HG02870 (cell line): Measurements from ENCODE around the gene ZNF274.
A peak's percentile ranks its signal among the peaks of the same experiment; 100 is the strongest.
"Not testable (repeated sequence)": the region's sequence is repeated elsewhere in the genome, so short reads cannot be mapped to it uniquely, and the experiment has no call there.

ENCODE experiments used
- ATAC-seq: cut with Tn5 transposase; IDR thresholded peaks from one replicate; pipeline ENCODE4 v1.9.1; 2021; ENCODE audit warnings: mild to moderate bottlenecking, moderate library complexity; ENCODE audit not compliant: unreplicated experiment

The ZNF274 gene

DNA sequence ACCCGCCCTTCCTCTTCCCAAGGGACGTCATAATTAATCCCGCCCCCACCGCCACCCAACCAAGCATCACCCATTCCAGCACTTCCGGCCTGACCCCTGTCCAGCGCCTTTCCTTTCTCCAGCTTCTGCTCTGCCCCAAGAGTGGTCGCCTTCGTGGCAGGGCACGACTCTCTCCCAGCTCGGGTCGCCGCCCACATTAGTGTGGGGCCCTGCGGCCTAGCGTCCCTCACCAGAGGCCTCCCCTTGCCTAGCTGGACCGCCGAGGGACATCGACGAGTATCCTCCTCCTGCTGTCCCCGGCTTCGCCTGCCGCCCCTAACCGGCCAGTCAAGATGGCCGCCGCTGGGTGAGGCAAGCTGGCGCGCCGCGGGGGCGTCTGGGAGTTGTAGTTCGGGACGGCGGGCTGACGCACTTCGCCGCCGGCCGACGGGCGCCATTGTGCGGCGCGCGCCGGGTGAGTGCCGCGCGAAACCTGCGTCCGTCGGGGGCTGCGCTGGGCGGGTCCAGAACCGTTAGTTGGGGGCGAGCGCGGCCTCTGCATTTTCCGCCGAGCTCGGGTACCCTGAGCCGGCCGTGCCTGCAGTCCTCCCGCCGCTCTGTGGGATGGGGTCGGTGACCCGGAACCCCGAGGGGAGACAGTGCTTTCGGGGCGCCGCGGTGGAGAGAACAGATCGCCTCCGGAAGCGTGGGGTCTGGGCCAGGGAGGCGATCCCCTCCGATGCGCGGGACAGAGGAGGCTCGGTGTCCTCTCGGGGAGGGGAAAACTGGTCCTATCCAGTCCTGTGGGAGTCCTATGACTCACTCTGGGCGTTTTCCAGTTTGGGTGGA, at the start of gene ZNF274:
Gene ZNF274, plus strand, starts transcription at position 73 of the 828 bp plus-strand sequence. CDS start 905 bp downstream, outside the sequence.
- peak; percentile 70 for ATAC-seq

DNA sequence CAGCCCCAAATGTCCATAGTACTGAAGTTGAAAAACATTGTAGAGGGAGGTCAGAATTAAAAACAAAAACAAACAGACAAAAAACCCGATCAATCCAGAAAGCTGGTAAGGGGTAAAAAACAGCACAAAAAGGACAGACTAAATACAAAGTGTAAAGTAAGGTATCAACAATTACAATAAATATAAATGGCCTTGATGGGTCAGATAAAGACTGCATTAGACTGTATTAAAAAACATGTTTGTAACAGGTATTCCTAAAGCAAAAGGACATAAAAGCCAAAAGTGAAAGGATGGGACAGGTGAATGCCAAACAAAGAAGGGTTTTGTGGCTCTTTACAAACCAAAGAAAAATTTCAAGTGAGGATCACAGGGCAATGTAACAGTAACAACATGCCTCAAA, 48.6 kb upstream of the ZNF274 start:
- no peak for ATAC-seq

DNA sequence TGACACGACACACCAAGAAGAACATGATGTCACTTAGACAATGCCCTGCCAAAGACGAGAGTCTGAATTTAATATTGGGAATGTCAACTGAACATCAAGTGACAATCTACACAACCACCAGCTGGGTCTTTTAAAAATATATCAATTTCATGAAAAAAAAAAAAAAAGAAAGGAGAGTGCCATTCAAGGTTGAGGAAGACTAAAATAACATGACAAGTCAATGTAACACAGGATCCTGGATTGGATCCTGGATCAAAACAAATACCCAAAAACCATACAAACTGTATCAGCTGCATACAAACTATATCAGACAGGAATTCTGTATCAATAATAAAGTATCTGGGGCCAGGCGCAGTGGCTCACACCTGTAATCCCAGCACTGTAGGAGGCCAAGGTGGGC, 37.0 kb upstream of the ZNF274 start:
- no peak for ATAC-seq

DNA sequence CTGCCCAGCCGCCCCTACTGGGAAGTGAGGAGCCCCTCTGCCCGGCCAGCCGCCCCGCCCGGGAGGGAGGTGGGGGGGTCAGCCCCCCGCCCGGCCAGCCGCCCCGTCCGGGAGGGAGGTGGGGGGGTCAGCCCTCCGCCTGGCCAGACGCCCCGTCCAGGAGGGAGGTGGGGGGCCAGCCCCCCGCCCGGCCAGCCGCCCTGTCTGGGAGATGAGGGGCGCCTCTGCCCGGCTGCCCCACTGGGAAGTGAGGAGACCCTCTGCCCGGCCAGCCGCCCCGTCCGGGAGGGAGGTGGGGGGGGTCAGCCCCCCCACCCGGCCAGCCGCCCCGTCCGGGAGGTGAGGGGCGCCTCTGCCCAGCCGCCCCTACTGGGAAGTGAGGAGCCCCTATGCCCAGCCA, 35.4 kb upstream of the ZNF274 start:
- not testable (repeated sequence) for ATAC-seq

DNA sequence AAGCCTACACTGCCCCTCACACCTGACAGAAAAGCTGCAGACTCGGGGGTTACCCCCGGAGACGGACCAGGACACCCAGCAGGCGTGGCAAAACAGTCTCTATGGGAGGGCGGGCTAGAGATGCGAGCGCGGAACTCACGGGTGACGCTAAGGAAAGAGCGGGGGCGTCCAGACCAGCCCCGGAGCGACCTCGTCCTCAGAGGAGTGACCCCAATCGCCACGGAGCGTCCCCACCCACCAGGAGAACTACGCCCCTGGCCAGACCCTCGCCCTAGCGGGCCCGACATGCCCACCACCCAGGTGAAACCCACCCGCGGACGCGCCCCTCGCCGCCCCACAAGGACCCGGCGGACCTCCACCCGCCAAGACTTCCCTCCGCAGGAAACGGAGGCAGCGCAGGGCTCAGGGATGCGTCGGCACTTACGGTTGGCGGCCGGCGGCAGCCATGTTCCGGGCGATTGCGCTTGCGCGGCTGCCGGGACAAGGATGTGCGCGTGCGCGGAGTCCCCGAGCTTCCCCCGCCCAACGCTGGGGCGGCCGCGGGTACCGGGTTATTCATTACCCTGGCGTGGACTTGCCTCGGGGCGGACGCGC, 32.4 kb upstream of the ZNF274 start, which contains the start of gene ZNF329:
Gene ZNF329, minus strand, starts transcription at position 462 of the 594 bp plus-strand sequence. CDS start 21,286 bp downstream, outside the sequence.
- ATAC-seq, result peak; percentile 46

DNA sequence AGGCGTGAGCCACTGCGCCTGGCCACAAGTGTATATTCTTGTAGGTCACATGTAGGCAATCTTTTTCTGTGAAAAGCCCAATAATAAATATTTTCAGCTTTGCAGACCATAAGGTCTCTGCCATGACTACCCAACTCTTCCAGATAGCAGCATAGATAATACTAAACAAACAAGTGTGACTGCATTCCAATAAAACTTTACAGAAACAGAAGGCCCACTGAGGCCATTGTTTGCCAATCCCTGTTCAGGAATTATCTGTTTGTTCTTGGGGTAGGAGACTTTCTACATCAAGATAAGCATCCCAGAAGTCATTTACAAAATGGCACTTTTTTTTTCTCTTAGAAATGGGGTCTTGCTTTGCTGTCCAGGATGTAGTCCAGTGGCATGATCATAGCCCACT, 29.5 kb upstream of the ZNF274 start:
- no peak for ATAC-seq

DNA sequence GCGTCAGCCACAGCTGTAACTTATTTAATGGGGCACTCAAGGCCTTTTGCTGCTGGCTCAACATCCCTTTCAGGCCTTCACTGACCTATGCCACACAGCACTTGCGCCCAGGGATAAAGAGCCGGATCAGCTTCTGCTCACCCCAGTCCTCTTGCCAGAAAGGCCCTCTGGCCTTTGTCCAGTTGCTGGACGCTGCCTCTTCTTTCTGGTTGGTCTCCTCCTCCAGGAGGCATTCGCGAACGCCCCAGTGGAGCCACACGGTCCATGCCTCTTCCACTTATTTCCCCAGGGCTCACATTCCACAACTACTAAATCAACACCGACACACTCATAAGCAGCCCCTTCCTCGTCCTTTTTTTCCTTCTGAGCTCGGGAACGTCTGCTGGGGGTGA, 28.6 kb upstream of the ZNF274 start:
- ATAC-seq, result no peak

DNA sequence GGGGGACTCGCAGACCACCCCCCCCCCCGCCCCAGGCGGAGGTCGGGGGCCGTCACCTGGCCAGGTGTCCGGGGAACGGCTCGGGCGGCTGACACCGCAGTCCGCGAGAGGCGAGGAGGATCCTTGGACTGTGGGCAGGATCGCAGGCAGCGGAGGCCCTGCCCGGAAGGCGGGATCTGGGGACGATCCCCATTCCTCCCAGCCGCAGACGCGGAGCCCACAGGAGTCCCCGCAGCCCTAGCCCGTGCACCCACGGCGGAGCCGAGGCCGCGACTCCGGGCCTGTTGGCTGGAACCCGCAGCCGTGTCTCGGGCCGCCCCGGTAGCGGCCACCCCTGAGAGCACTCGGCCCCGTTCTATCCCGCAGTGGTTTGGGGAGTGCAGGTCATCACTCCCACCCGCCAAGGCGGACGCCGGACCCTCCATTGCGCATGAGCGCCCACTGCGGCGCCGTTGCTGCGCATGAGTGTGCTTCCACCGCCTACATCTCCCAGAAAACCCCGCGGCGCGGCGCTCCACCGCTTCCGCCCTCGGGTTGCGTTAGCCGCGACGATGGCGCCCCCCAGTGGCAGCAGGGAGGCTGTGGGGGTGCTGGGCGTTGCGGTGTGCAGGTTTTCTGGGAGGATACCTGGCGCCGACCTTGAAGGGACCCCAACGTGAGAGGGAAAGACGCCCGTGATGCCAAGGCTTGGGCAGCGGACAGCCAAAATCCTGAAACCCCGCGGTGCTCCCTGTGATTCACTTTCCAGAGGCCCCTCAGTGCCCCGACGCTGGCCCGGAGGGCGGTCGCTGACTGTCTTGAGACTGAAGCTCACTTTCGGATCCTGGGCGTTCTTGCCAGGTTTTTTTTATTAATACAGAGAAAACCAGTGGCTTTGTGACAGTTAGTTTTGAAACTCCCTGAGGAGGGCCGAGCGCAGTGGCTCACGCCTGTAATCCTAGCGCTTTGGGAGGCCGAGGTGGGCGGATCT, 27.9 kb upstream of the ZNF274 start:
- peak; percentile 72 for ATAC-seq

DNA sequence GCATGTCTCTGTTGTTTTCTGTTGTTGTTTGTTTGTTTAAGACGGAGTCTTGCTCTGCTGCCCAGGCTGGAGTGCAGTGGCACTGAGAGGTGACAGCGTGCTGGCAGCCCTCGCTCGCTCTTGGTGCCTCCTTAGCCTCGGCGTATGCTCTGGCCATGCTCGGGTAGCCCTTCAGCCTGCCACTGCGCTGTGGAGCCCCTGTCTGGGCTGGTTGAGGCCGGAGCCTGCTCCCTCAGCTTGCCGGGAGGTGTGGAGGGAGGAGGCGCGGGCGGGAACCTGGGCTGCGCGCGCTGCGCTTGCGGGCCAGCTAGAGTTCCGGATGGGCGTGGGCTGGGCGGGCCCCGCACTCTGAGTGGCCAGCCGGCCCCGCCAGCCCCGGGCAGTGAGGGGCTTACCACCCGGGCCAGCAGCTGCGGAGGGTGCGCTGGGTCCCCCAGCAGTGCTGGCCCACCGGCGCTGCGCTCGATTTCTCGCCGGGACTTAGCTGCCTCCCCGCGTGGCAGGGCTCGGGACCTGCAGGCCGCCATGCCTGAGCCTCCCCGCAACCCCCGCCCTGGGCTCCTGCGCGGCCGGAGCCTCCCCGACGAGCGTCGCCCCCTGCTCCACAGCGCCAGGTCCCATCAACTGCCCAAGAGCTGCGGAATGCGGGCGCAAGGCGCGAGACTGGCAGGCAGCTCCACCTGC, 25.7 kb upstream of the ZNF274 start:
- no peak for ATAC-seq

DNA sequence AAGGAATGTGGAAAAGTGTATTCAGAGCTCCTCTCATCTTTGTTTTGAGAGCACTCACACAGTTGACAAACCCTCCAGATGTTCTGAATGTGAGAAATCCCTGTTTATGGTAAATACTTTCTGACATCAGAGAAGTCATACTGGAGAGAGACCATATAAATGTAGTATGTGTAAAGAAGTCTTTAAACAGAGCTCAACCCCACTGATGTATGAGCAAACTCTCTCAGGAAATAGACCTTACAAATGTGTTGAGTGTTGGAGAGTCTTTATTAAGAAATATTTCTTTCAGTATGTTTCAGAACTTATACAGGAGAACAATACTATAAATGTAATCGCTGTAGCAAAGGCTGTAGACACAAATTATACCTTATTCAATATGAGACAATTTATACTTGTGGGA, 16.6 kb upstream of the ZNF274 start:
- ATAC-seq, result no peak

DNA sequence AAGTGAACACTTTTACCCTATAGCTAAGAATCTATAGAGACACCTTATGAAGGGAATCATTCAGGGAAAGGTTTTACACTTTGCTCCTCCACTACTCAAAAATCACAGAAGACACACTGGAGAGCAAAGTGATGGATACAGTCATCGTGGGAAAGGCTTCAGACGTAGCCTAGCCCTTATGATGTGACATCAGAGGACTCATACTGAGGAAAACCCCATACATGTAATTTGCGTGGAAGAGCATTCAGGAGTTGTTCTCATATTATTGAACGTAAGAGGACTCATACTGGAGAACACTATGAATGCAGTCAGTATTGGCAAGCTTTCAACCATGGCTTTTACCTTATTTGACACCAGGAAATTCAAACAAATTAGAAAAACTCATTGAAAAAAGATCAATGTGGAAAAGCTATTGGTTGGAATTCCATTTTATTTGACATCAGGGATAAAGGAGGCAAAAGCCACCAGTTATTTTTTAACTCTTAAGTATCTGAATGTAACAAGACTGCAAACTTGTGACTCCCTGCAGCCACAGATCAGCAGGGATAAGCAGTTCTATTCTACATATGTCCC, 16.1 kb upstream of the ZNF274 start:
- no peak for ATAC-seq

DNA sequence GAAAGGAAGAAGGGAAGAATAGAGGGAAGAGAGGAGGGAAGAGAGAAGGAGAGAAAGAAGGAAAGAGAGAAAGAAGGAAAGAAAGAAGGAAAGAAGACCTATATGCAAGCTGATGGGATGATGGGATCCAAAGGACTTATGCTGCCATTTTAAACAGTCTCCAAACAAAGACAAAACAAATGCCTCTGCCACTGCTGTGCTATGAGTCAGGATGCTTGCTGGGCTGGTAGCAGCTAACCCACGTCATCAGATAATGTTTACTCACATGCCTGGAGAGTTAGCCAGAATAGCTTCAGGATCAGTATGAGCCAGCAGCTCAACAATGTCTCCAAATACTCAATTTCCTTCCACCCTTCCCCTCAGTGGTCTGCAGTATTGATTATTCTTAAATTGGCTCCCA, 12.0 kb upstream of the ZNF274 start:
- no peak for ATAC-seq

DNA sequence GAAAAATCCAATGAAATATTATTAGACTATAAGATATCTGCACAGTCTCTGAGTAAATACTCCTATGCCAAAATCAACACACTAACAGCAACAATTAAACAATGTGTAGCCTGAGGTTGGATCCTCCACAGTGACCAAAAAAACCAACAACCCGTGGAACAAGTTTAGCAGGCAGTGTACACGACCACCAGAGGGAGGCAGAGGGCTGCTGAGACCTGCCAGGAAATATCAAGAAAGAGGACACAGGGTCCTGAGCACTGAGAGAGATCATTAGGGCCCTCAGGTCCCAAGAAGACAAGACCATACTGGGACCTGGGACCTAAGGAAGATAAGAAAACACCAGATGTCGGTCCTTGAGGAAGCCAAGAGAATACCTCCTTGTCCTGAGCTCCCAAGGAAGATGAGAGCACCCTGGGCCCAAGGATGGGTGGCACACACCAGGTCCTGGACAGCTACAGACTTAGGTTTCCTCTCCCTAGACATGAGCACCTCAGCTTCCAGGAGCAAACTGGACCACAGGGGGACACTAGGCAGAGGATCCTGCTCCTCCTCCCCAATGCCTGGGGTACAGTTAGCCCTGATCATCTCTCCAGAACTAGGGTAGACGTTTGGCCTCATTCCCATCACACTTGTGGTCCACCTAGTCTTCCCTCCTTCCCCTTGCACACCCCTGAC, 822 bp upstream of the ZNF274 start:
- ATAC-seq, result no peak

DNA sequence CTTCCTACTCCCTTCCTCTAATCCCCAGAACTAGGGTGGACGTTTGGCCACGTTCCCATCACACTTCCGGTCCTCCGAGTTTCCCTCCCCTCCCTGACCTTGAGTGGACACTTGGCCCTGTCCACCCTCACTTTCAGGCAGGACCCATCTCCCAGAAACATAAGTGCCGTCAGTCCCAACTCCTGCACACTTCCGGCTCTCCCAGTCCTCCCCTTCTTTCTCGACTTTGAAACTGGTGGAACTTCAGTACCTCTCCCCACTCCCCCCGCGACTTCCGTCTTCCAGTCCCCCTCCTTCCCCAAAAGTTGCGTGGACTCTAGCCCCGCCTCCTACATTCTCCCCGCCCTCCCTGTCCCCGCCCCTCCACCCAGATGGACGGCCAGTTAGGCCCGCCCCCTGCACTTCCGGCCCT, 278 bp upstream of the ZNF274 start:
- no peak for ATAC-seq

DNA sequence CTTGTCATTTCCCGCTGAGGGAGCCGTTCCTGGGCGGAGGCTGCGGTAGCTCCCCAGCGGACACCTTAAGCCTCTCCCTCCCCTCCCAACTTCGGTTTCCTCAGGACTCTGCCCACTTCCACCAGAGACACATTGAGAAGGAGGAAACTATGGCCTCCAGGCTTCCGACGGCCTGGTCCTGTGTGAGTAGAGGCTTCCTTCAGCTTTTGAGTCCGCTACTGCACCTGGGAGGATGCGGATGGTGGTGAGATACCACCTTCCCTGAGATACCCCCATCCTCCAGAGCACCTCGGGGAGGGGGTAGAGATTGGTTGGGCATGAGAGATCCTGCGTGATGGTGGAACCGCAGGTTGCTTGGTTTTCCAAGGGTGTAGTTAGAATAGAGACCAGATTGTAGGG, 955 bp downstream of the ZNF274 start:
- ATAC-seq, result no peak

DNA sequence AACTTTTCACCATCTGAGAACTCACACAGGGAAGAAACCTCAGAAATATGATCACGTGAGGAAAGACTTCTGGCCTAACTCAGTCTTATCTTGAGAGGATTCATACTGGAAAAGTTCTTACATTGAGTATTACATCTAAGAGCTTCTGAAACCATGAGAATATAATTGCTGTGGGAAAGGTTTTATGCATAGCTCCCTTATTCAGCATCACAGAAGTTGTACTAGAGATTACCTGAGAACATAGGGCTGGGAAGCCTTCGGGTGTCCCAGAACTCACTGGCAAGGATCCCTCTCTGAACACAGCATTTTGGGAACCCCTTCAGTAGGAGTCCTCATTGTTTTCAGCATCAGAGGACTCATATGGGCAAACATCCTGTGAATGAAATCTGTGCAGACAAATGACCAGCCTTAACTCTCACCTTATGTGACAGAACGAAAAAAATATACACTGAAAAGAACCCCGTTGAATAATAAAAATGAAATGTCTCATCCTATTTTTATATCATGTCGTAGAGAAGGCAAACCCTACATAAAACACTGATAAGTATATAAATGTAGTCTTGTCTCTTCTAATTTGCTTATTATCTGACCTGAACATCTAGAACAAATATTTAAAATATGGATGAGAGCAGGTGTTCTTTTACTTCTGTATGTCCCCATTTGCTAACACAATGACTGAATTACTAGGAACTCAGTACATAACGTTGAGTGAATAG, 14.2 kb downstream of the ZNF274 start:
- no peak for ATAC-seq

DNA sequence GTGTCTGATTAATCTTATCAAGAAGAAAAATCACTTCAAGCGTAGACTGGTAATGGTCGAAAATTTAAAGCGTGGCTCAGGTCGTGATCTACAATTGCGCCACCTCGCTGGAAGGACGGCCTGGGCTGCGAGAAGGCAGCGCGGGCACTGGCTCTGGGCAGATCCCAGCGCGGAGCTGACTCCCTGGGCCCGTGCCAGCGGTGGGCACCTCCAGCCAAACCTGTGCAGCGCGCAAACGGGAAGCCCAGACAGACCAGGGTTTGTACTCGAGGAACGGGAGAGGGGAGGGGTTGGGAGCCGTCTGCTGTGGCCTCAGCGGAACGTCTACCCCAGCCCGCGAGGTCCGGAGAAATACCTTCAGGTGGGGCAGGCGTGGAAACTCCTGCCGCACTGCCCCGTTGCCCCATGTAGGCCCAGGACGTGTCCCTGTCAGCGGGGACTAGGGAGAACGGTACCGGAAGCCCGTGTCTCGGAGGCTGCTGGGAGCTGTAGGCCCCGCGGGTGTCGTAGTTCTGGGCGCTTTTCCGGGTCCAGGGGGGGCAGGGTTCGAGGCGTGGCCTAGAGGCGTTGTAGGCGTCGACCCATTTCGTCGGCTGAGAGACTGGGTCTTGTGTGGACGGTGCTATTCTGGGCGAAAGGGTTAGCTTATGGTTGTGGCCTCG, 21.1 kb downstream of the ZNF274 start:
- ATAC-seq, result no peak

DNA sequence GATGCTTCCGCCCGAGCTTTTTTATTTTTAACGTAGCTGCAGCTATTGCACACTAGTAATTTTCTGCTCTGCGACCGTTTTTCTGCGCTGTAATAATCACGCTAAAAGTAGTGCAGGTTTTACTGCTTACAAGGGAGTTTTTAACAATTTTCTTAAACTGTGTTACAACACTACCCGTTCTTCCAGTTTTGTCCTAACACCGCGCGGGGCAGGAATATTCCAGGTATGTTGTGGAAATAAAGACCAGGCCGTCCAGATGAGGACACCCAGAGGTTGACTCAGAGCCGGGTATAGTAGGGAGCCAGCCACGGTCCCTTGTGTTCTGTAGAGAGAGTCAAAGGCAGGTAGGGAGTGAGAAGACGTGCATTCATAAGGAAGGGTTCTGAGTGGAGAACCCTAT, 21.7 kb downstream of the ZNF274 start:
- no peak for ATAC-seq

DNA sequence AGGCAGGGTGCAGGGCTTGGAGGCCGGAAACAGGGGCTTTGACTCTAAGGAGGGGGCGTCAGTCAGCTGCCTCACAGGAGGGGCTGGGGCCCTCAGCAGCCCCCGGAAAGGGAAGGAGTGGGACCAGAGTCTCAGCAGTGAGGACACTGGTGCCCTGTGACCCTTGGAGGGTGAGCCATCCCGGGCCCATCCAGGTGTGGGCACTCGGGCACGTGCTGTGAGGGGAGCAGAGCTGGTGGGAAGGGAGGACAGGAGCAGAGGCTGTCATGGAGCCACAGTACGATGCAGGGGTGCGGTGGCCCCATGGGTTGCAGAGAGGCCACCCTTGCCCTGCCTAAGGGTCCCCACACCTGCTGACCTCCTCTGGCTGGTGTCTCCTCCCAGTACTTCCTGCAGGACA, 26.7 kb downstream of the ZNF274 start:
- ATAC-seq, result no peak
